Measurements from ENCODE around the gene SPECC1L.
A peak's percentile ranks its signal among the peaks of the same experiment; 100 is the strongest.

SPECC1L gene

GRCh38 chr22:24429411-24430365 is 159.1 kb downstream of the SPECC1L start:
- DNase-seq (ENCODE audit: low read depth): peak; percentile 55

- DNase-seq (ENCODE audit: low read depth): no peak
These were observed 160.0 kb downstream of the SPECC1L start for GRCh38 chr22:24430431-24431308.

- no peak for DNase-seq (ENCODE audit: low read depth)
These were observed 160.8 kb downstream of the SPECC1L start for GRCh38 chr22:24431309-24432034.

- DNase-seq (ENCODE audit: low read depth): no peak
These were observed 161.6 kb downstream of the SPECC1L start for GRCh38 chr22:24432059-24432853.

GRCh38 chr22:24433001-24433827 is 162.6 kb downstream of the SPECC1L start:
- DNase-seq (ENCODE audit: low read depth): no peak

- DNase-seq (ENCODE audit: low read depth): no peak
These were observed 163.3 kb downstream of the SPECC1L start for GRCh38 chr22:24433828-24434470.

- peak; percentile 59 for DNase-seq (ENCODE audit: low read depth)
These were observed 164.1 kb downstream of the SPECC1L start for GRCh38 chr22:24434471-24435322.

- DNase-seq (ENCODE audit: low read depth): no peak
These were observed 164.7 kb downstream of the SPECC1L start for GRCh38 chr22:24435323-24435645.

- DNase-seq (ENCODE audit: low read depth): no peak
These were observed 165.3 kb downstream of the SPECC1L start for GRCh38 chr22:24435861-24436371.

- DNase-seq (ENCODE audit: low read depth): no peak
These were observed 165.9 kb downstream of the SPECC1L start for GRCh38 chr22:24436553-24436952.

- DNase-seq (ENCODE audit: low read depth): no peak
These were observed 166.5 kb downstream of the SPECC1L start for GRCh38 chr22:24437091-24437490.

- no peak for DNase-seq (ENCODE audit: low read depth)
These were observed 167.2 kb downstream of the SPECC1L start for GRCh38 chr22:24437741-24438328.

- DNase-seq (ENCODE audit: low read depth): no peak
These were observed 169.7 kb downstream of the SPECC1L start for GRCh38 chr22:24440270-24440717.

GRCh38 chr22:24440718-24441405 is 170.2 kb downstream of the SPECC1L start:
- no peak for DNase-seq (ENCODE audit: low read depth)

- DNase-seq (ENCODE audit: low read depth): no peak
These were observed 171.0 kb downstream of the SPECC1L start for GRCh38 chr22:24441406-24442351.

- DNase-seq (ENCODE audit: low read depth): no peak
These were observed 171.7 kb downstream of the SPECC1L start for GRCh38 chr22:24442352-24442744.

- no peak for DNase-seq (ENCODE audit: low read depth)
These were observed 173.0 kb downstream of the SPECC1L start for GRCh38 chr22:24443668-24444067.

Measured in CMK (cell line).